ENCODE measurements around the gene INTS3.

Gene INTS3

DNA sequence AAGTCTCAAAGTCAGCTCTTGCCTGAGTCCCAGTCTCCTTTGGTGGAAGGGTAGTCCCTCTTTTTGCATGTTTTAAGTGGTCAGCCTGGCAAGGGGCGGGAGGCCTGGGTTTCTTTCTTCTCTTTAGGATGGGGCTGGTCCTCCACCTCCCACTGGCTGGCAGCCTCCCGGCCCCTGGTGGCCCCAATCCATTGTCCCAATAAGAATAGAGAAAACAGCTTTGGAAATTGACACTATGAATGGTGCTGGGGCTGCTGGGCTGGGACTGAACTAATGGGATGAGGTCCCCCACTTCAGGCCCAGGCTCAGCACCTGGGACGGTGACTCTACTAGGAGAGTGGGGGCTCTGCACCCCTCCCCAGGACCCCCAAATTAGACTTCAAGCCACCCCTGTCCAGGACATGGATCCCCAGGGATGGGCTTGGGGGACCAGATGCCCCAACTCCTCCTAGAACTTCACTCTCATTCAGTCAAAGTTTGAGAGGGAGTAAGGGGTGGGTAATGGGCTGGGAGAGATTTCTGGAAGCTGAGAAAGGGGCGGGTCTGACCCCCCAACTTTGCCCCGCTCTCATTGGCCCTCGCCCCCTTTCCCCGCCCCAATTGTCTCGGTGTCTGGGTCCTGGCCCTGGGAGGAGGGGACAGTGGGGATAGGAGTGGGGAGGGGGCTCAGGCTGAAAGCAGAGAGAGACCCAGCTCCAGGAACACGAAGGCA, 65.6 kb downstream of the INTS3 start:
- H3K36me3 ChIP-seq (replicated peaks): no peaks in the 10 kb centered on the region
- no peaks in the 10 kb centered on the region for H3K27me3 ChIP-seq (replicated peaks)
- DNase-seq: no peak
- TF ChIP-seq CTCF (IDR thresholded peaks at IDR 0.05; ENCODE audit: low read depth, low read length, missing control alignments): no peak
- no peak overlapping the region for H3K27ac ChIP-seq
- no peak overlapping the region for H3K4me3 ChIP-seq (ENCODE audit: low read depth, low read length)
- in situ Hi-C loops (cut with HindIII; ENCODE audit: low pct_ligation_motif_present, low sequenced_read_pairs): no loop called here

DNA sequence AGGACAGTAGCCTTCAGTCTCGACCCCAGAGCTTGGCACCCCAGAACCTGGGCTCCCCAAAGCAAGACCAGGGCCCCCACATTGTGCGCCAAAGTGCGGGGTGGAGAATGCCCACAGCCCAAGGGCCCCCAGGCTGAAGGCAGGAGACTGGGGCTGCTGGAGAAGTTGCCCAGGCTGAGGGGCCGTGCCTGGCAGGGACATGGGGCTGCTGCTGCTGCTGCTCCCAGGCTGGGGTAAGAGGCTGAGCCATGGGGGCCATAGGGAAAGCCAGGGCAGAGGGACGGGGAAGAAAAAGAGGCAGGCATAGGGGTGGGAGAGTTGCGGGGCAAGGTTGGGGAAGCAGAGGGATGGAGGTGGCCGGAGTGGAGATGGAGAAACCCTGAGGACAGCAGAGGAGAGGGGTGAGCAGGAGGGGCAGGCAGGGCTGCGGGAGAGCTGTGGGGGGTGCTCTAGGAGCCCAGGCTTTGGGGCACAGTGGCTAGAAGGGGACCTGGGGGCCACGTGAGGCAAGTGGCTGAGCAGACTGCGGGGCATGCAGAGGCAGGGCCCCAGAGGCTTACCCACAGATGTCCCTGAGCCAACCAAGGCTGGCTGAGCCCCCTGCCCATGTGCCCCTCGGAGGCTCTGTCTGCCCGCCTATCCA, 66.2 kb downstream of the INTS3 start:
- in situ Hi-C loops (cut with HindIII; ENCODE audit: low pct_ligation_motif_present, low sequenced_read_pairs): no loop called here
- Histone ChIP-seq H3K27me3 (replicated peaks) (no peaks in the 10 kb centered on the region), H3K27ac (no peak overlapping the region), H3K4me3 (ENCODE audit: low read depth, low read length) (no peak overlapping the region), H3K36me3 (replicated peaks) (no peaks in the 10 kb centered on the region)
- TF ChIP-seq CTCF (IDR thresholded peaks at IDR 0.05; ENCODE audit: low read depth, low read length, missing control alignments): no peak
- DNase-seq: no peak

DNA sequence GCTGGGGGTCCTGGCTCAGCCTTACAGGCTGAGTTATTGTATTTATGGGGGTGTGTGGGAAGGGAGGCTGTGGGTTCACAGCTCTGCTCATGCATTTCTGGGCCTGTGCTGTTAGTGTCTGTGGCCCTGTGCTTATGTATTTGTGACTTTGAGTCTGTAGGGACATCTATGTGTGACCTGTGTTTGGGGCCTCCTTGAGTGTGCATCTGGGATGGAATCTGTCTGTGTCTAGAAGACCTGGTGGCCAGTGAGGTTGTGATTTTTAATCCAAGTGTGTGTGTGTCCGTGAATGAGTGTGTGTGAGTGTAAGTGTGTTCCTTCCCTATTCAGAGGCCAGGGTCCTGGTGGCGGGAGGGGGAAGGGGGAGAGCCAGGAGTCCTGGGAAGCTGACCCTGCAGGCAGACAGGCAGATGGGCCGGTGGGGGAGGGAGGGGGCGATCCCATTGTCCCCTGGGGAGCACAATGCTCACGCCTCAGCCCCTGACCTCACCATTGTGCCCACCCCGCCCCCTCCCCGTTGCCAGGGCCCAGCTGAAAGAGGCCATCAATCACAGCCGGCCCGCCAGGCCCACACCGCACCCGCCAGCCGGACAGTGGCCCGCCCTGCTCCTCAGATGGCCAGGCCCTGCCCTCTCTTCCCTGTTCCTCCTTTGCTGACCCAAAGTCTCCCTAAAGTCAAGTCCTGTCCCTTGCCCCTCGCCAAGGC, 66.9 kb downstream of the INTS3 start:
- in situ Hi-C loops (cut with HindIII; ENCODE audit: low pct_ligation_motif_present, low sequenced_read_pairs): no loop called here
- Histone ChIP-seq H3K27ac (no peak overlapping the region), H3K4me3 (ENCODE audit: low read depth, low read length) (no peak overlapping the region), H3K27me3 (replicated peaks) (no peaks in the 10 kb centered on the region), H3K36me3 (replicated peaks) (no peaks in the 10 kb centered on the region)
- no peak for TF ChIP-seq CTCF (IDR thresholded peaks at IDR 0.05; ENCODE audit: low read depth, low read length, missing control alignments)
- no peak for DNase-seq

GRCh38 chr1:153795330-153795837, 67.5 kb downstream of the INTS3 start:
- Histone ChIP-seq H3K36me3 (replicated peaks) (no peaks in the 10 kb centered on the region), H3K27me3 (replicated peaks) (no peaks in the 10 kb centered on the region), H3K4me3 (ENCODE audit: low read depth, low read length) (no peak overlapping the region), H3K27ac (no peak overlapping the region)
- no peak for DNase-seq
- no peak for TF ChIP-seq CTCF (IDR thresholded peaks at IDR 0.05; ENCODE audit: low read depth, low read length, missing control alignments)
- in situ Hi-C loops (cut with HindIII; ENCODE audit: low pct_ligation_motif_present, low sequenced_read_pairs): no loop called here

GRCh38 chr1:153795934-153796785, 68.3 kb downstream of the INTS3 start:
- Histone ChIP-seq H3K4me3 (ENCODE audit: low read depth, low read length) (no peak overlapping the region), H3K27me3 (replicated peaks) (no peaks in the 10 kb centered on the region), H3K27ac (no peak overlapping the region), H3K36me3 (replicated peaks) (no peaks in the 10 kb centered on the region)
- in situ Hi-C loops (cut with HindIII; ENCODE audit: low pct_ligation_motif_present, low sequenced_read_pairs): no loop called here
- no peak for DNase-seq
- TF ChIP-seq CTCF (IDR thresholded peaks at IDR 0.05; ENCODE audit: low read depth, low read length, missing control alignments): no peak

All from brain microvascular endothelial cell (primary cell).